ENCODE results near the gene VSIG8. TPM values are rescaled to one million over a fixed set of nuclear protein-coding genes. Genes with fewer than 3 reads are reported as not detected.
A peak's percentile ranks its signal among the peaks of the same experiment; 100 is the strongest.

VSIG8 gene
- total and polyA plus RNA-seq, 2 of the 4 experiments (the other 2 are of a cell fraction) = not detected

- H2BK5ac ChIP-seq (ENCODE audit: low read depth, low read length, poor library complexity, severe bottlenecking) = peak overlapping the region; percentile 90
- no peak for TF ChIP-seq SMC3 (IDR thresholded peaks at IDR 0.05; ENCODE audit: low read depth, low read length)
- TF ChIP-seq RFX5 (IDR thresholded peaks at IDR 0.05; ENCODE audit: low read depth, low read length) = no peak
- no peak for TF ChIP-seq MXI1 (IDR thresholded peaks at IDR 0.05; ENCODE audit: borderline replicate concordance, low read depth, low read length)
- no peak for TF ChIP-seq CHD1 (IDR thresholded peaks at IDR 0.05; ENCODE audit: low read depth, low read length)
- no peak for TF ChIP-seq BHLHE40 (IDR thresholded peaks at IDR 0.05; ENCODE audit: low read depth, low read length)
- peak overlapping the region; percentile 48 to 86; a peak in 2 of 4 replicates for H4K8ac ChIP-seq (ENCODE audit: low read depth in 2 of 2, low read length in 2 of 2)
- H2AK5ac ChIP-seq (ENCODE audit: low read depth, low read length) = peak overlapping the region; percentile 81; the same call in 1 of the 2 replicates
- H3K79me1 ChIP-seq (ENCODE audit: low read depth in 1 of 2, low read length in 2 of 2) = peaks cover 0 to 36% of the 10 kb centered on the region in 2 experiments; a peak in 2 of 4 replicates
- BruUV-seq (replicated peaks) = no TSS peak
- H4K20me1 ChIP-seq (ENCODE audit: insufficient read depth, low read length) = peaks cover 13% of the 10 kb centered on the region; the same call in 1 of the 2 replicates
- H3K9me1 ChIP-seq (ENCODE audit: insufficient read depth, low read length) = peaks cover 33% of the 10 kb centered on the region
- peak overlapping the region; percentile 22 for H3K4ac ChIP-seq (ENCODE audit: low read depth, low read length)
- peak overlapping the region; percentile 83; the same call in 2 of the 3 replicates for H2BK15ac ChIP-seq (ENCODE audit: low read depth, low read length)
- no peak overlapping the region for H3K56ac ChIP-seq (ENCODE audit: extremely low read depth, insufficient read depth, low read length)
- ChIA-PET CTCF (interaction anchor here (1.2 kb wide), 1 partner anchor 95 kb away, joined by 3 read pairs; no protein-coding TSS in a partner anchor), POLR2A (ENCODE audit: unreplicated experiment) (no interaction called here)
- peak overlapping the region; percentile 23 for H2AK9ac ChIP-seq (replicated peaks; ENCODE audit: low read depth, low read length, poor library complexity)
- no peak for ATAC-seq (ENCODE audit: low read depth)
- H3K4me2 ChIP-seq (ENCODE audit: low read depth, low read length) = no peak overlapping the region
- H3K27ac ChIP-seq (ENCODE audit: insufficient read depth, low read length) = no peak overlapping the region
- H3K27me3 ChIP-seq (ENCODE audit: control insufficient read depth, insufficient read depth, low read length) = no peaks in the 10 kb centered on the region
- dilution Hi-C loops (cut with HindIII; ENCODE audit: low sequenced_read_pairs, unreplicated experiment) (no loop called here), intact Hi-C loops (cut with micrococcal nuclease) (no loop called here), in situ Hi-C loops (cut with MboI; ENCODE audit: low sequenced_read_pairs) (no loop called here)
- H2BK20ac ChIP-seq (ENCODE audit: low read depth, low read length) = peak overlapping the region; percentile 46
- peak overlapping the region; percentile 30; the same call in 1 of the 2 replicates for H3K18ac ChIP-seq (ENCODE audit: low read depth, low read length)
- peaks cover 27% of the 10 kb centered on the region for H3K4me1 ChIP-seq (ENCODE audit: control insufficient read depth, insufficient read depth, low read length)
- H2BK120ac ChIP-seq (ENCODE audit: low read depth, low read length) = peak overlapping the region; percentile 72
- no peak overlapping the region for H3K4me3 ChIP-seq (ENCODE audit: insufficient read depth, low read depth, low read length)
- H3K36me3 ChIP-seq (ENCODE audit: control insufficient read depth, insufficient read depth, low read length) = 0 out of 2 replicates have a peak, but pooled peaks cover 2% of the 10 kb centered on the region
- peak overlapping the region; percentile 87 for H4K91ac ChIP-seq (ENCODE audit: insufficient read depth, low read depth, low read length)
- H3K23ac ChIP-seq (ENCODE audit: low read depth, low read length) = no peak overlapping the region; the same call in 1 of the 2 replicates
- no peak overlapping the region for H2AFZ ChIP-seq (replicated peaks; ENCODE audit: low read length, poor library complexity)
- H4K5ac ChIP-seq (ENCODE audit: low read depth, low read length) = no peak overlapping the region
- H3K9me3 ChIP-seq (ENCODE audit: control insufficient read depth, insufficient read depth, low read length) = no peaks in the 10 kb centered on the region
- H3K14ac ChIP-seq (replicated peaks; ENCODE audit: low read depth, low read length) = peak overlapping the region; percentile 70; the same call in 1 of the 2 replicates
- no peak for DNase-seq
- no peak overlapping the region for H3K9ac ChIP-seq (ENCODE audit: low read depth, low read length)
- no CpG with 5 or more reads among the region's 6 CpGs for WGBS, 2 experiments (ENCODE audit: extremely low coverage in 2 of 2, insufficient read length in 1 of 2)
These were observed 49.0 kb upstream of the VSIG8 start for GRCh38 chr1:159911326-159912070.

All from IMR-90 (cell line).